ENCODE data around the gene OR4F16.
"Not testable (repeated sequence)": the region's sequence is repeated elsewhere in the genome, so short reads cannot be mapped to it uniquely, and the experiment has no call there.

OR4F16 gene

GRCh38 chr1:686554-686953 lies at the start of gene OR4F16:
Gene OR4F16 (minus strand): TSS chr1:686654. CDS start chr1:686654, 0 bp downstream.
- FAIRE-seq = not testable (repeated sequence)

GRCh38 chr1:733649-734048 lies 47.2 kb upstream of the OR4F16 start:
- FAIRE-seq = not testable (repeated sequence)

GRCh38 chr1:727040-727439 lies 40.6 kb upstream of the OR4F16 start:
- not testable (repeated sequence) for FAIRE-seq

Measured in TTC549 (cell line).